ENCODE data around the gene RUVBL2.

- TF ChIP-seq POLR2AphosphoS5 (IDR thresholded peaks at IDR 0.05) (no peak), CTCF (IDR thresholded peaks at IDR 0.05) (no peak), POLR2A (IDR thresholded peaks at IDR 0.05) (no peak)
Measured at GRCh38 chr19:48945817-48946216, 47.9 kb upstream of the RUVBL2 start.
